ENCODE data around the gene AFAP1L1.
"Not testable (repeated sequence)": the region's sequence is repeated elsewhere in the genome, so short reads cannot be mapped to it uniquely, and the experiment has no call there.

AFAP1L1 gene

GRCh38 chr5:149382517-149383220 is 111.0 kb downstream of the AFAP1L1 start:
- in situ Hi-C loops (cut with MboI; ENCODE audit: low sequenced_read_pairs): loop anchor here (10.0 kb wide), 1 partner anchor 52 kb away; no protein-coding TSS in a partner anchor

GRCh38 chr5:149383399-149383798 is 111.7 kb downstream of the AFAP1L1 start:
- in situ Hi-C loops (cut with MboI; ENCODE audit: low sequenced_read_pairs): loop anchor here (10.0 kb wide), 1 partner anchor 51 kb away; no protein-coding TSS in a partner anchor

GRCh38 chr5:149386166-149386565 is 114.5 kb downstream of the AFAP1L1 start:
- in situ Hi-C loops (cut with MboI; ENCODE audit: low sequenced_read_pairs): loop anchor here (10.0 kb wide), 1 partner anchor 49 kb away; no protein-coding TSS in a partner anchor

GRCh38 chr5:149387081-149387631 is 115.5 kb downstream of the AFAP1L1 start:
- in situ Hi-C loops (cut with MboI; ENCODE audit: low sequenced_read_pairs): loop anchor here (10.0 kb wide), 1 partner anchor 48 kb away; no protein-coding TSS in a partner anchor

DNA sequence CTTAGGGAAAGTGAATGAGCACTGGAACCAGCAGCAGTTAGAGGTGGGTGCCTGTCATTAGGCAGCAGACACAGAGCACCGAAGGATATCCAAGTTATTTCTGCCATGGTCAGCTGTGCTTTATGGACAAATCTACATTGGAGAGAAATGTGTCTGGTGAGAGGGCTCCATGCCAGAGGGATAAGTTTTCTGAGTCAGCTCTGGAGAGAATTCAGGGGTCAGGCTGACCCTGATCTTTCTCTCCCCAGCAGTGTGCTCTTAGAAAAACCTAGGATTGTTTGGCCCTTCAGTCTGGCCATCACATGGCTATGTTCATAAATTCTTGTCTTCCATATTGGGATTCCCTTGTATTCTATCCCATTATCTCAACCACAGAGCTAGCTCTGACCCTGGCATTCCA is 116.3 kb downstream of the AFAP1L1 start:
- in situ Hi-C loops (cut with MboI; ENCODE audit: low sequenced_read_pairs): loop anchor here (10.0 kb wide), 1 partner anchor 47 kb away; no protein-coding TSS in a partner anchor

DNA sequence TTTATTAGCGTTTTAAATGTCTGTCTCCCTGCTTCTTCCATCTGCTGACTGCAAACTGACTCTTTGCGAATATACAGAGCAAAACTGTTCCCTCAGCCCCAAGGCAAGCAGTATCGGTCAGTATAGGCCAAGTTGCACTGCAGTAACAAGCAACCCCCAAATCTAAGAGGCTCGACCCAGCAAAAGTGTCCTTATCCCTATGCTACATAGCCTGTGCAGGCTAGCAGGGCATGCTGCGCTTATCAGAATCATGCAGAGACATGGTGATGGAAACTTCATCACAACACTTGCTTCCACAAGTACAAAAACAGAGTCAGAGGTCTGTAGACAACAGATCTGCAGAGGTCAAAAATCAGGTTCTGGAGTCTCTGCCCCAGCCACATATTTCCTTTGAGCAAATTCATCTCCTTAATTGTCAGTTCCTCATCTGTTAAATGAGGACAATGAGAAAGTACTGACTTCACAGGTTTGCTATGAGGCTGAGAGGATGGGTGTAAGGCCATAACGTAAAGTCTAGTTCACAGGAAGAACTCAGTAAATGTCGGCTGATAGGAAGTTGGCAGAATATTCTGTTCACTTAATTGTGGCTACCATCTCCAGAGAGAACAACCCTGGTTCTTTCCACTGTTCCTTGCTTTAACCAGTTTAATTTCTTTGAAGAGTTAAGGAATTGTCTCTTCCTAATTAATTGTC is 117.0 kb downstream of the AFAP1L1 start:
- in situ Hi-C loops (cut with MboI; ENCODE audit: low sequenced_read_pairs): loop anchor here (10.0 kb wide), 1 partner anchor 46 kb away; no protein-coding TSS in a partner anchor

GRCh38 chr5:149389552-149390495 is 118.2 kb downstream of the AFAP1L1 start:
- in situ Hi-C loops (cut with MboI; ENCODE audit: low sequenced_read_pairs): loop anchor here (10.0 kb wide), 1 partner anchor 45 kb away; no protein-coding TSS in a partner anchor

DNA sequence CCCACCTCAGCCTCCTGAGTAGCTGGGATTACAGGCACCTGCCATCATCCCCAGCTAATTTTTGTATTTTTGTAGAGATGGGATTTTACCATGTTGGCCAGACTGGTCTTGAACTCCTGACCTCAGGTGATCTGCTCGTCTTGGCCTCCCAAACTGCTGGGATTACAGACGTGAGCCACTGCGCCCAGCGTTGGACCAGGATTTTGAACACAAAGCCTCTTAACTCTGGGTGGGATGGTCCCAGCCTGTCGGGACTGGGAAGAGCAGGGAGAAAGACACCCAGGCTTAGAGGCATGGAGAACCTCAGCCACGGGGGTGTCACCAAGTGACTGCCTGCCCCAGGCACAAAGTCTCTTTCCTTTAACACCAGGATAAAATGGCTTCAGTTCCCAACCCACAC is 119.4 kb downstream of the AFAP1L1 start:
- in situ Hi-C loops (cut with MboI; ENCODE audit: low sequenced_read_pairs): not testable (repeated sequence)
